Glutamatergic neuron (in vitro differentiated cells): Measurements from ENCODE around the gene GREB1L. TPM values are rescaled to one million over a fixed set of nuclear protein-coding genes. Genes with fewer than 3 reads are reported as not detected.

Experiments used
- DNase-seq: peaks from one replicate; pipeline ENCODE4 v3.0.0; 2022
- H3K27ac Mint-ChIP-seq: one replicate; pipeline ENCODE4 v1.8.0; 2020; ENCODE audit warnings: mild to moderate bottlenecking, mixed read lengths, inconsistent platforms; ENCODE audit not compliant: unreplicated experiment
- H3K27me3 Mint-ChIP-seq: one replicate; pipeline ENCODE4 v1.8.0; 2020; ENCODE audit warnings: mild to moderate bottlenecking, moderate library complexity, mixed read lengths, inconsistent platforms; ENCODE audit not compliant: unreplicated experiment
- H3K36me3 Mint-ChIP-seq: one replicate; pipeline ENCODE4 v1.8.0; 2020; ENCODE audit warnings: mild to moderate bottlenecking, mixed read lengths, inconsistent platforms; ENCODE audit not compliant: unreplicated experiment
- H3K4me1 Mint-ChIP-seq: one replicate; pipeline ENCODE4 v1.8.0; 2020; ENCODE audit warnings: mild to moderate bottlenecking, low read depth, mixed read lengths, inconsistent platforms; ENCODE audit not compliant: unreplicated experiment
- H3K4me3 Mint-ChIP-seq: one replicate; pipeline ENCODE4 v1.8.0; 2020; ENCODE audit warnings: mild to moderate bottlenecking, mixed read lengths, inconsistent platforms; ENCODE audit not compliant: unreplicated experiment
- H3K9me3 Mint-ChIP-seq: one replicate; pipeline ENCODE4 v1.8.0; 2020; ENCODE audit warnings: mild to moderate bottlenecking, moderate library complexity, mixed read lengths, inconsistent platforms; ENCODE audit not compliant: unreplicated experiment
- CTCF ChIP-seq: fragments of 200-600 bp; sonication (generic); IDR thresholded peaks from one replicate; pipeline ENCODE4 v1.5.0; 2021; ENCODE audit not compliant: partially characterized antibody, unreplicated experiment
- total RNA-seq: library from RNA; stranded (reverse); fragmentation: NEBNext Ultra II Directional; extraction: Animal tissue kit (Norgen Biotek cat#: 25700); gene quantifications from one replicate; pipeline ENCODE4 v1.2.1, GENCODE V29; 2021; ENCODE audit not compliant: unreplicated experiment

GREB1L gene
- total RNA-seq, 1 donor from 2014 or later: 154 TPM

- Mint-ChIP-seq H3K4me1 (no peaks in the 10 kb centered on the region), H3K4me3 (no peak overlapping the region), H3K27me3 (peaks cover 2% of the 10 kb centered on the region), H3K9me3 (no peaks in the 10 kb centered on the region), H3K27ac (no peak overlapping the region), H3K36me3 (peaks cover 19% of the 10 kb centered on the region)
- no peak for TF ChIP-seq CTCF
- DNase-seq: no peak
Observed at GRCh38 chr18:21509062-21509461, 267.0 kb downstream of the GREB1L start.

GRCh38 chr18:21513292-21513691 is 271.3 kb downstream of the GREB1L start:
- Mint-ChIP-seq H3K9me3 (no peaks in the 10 kb centered on the region), H3K4me1 (no peaks in the 10 kb centered on the region), H3K27me3 (peaks cover 2% of the 10 kb centered on the region), H3K36me3 (peaks cover 19% of the 10 kb centered on the region), H3K4me3 (no peak overlapping the region), H3K27ac (no peak overlapping the region)
- no peak for TF ChIP-seq CTCF
- DNase-seq: no peak

GRCh38 chr18:21513741-21514140 is 271.7 kb downstream of the GREB1L start:
- no peaks in the 10 kb centered on the region for H3K9me3 Mint-ChIP-seq
- peaks cover 19% of the 10 kb centered on the region for H3K36me3 Mint-ChIP-seq
- no peak for TF ChIP-seq CTCF
- DNase-seq: no peak
- H3K4me1 Mint-ChIP-seq: no peaks in the 10 kb centered on the region
- H3K27ac Mint-ChIP-seq: no peak overlapping the region
- no peak overlapping the region for H3K4me3 Mint-ChIP-seq
- peaks cover 2% of the 10 kb centered on the region for H3K27me3 Mint-ChIP-seq

GRCh38 chr18:21522530-21522929 is 280.5 kb downstream of the GREB1L start:
- Mint-ChIP-seq H3K36me3 (peaks cover 5% of the 10 kb centered on the region), H3K4me1 (no peaks in the 10 kb centered on the region), H3K9me3 (no peaks in the 10 kb centered on the region), H3K4me3 (no peak overlapping the region), H3K27ac (no peak overlapping the region), H3K27me3 (peaks cover 3% of the 10 kb centered on the region)
- no peak for DNase-seq
- no peak for TF ChIP-seq CTCF

- H3K27ac Mint-ChIP-seq: no peak overlapping the region
- no peaks in the 10 kb centered on the region for H3K36me3 Mint-ChIP-seq
- H3K9me3 Mint-ChIP-seq: no peaks in the 10 kb centered on the region
Observed at GRCh38 chr18:21525916-21526315, 283.9 kb downstream of the GREB1L start.

More at GRCh38 chr18:21525916-21526315, 283.9 kb downstream of the GREB1L start:
- Mint-ChIP-seq H3K27me3 (peaks cover 3% of the 10 kb centered on the region), H3K4me3 (no peak overlapping the region), H3K4me1 (no peaks in the 10 kb centered on the region)
- no peak for DNase-seq
- TF ChIP-seq CTCF: no peak
